Central memory CD8-positive, alpha-beta T cell (primary cell): ENCODE measurements around the gene GAMT.

Experiments used
- ATAC-seq: fragments of 150-1000 bp; cut with Tn5 transposase; replicated peaks from 2 replicates; pipeline ENCODE4 v1.10.0; 2022; ENCODE audit warnings: mild to moderate bottlenecking, moderate FRiP score, moderate number of reproducible peaks; ENCODE audit not compliant: poor library complexity, severe bottlenecking; ENCODE audit errors: extremely low read depth
- DNase-seq, 2 donors: peaks; one replicate each; pipeline ENCODE4 v3.0.0; 2021; ENCODE audit warnings: low spot score in 2 of 2
- H3K27ac Mint-ChIP-seq: one replicate; pipeline ENCODE4 v1.8.0; 2022; ENCODE audit warnings: low read depth, mild to moderate bottlenecking, moderate library complexity, mixed read lengths
- H3K27me3 Mint-ChIP-seq: one replicate; pipeline ENCODE4 v1.8.0; 2022; ENCODE audit warnings: mixed read lengths
- H3K36me3 Mint-ChIP-seq: one replicate; pipeline ENCODE4 v1.8.0; 2022; ENCODE audit warnings: mild to moderate bottlenecking, moderate library complexity, mixed read lengths; ENCODE audit not compliant: insufficient read depth
- H3K4me1 Mint-ChIP-seq: one replicate; pipeline ENCODE4 v1.8.0; 2022; ENCODE audit warnings: mixed read lengths
- H3K4me3 Mint-ChIP-seq: one replicate; pipeline ENCODE4 v1.8.0; 2022; ENCODE audit warnings: mild to moderate bottlenecking, moderate library complexity, mixed read lengths
- H3K9me3 Mint-ChIP-seq: one replicate; pipeline ENCODE4 v1.8.0; 2022; ENCODE audit warnings: mixed read lengths

The GAMT gene

DNA sequence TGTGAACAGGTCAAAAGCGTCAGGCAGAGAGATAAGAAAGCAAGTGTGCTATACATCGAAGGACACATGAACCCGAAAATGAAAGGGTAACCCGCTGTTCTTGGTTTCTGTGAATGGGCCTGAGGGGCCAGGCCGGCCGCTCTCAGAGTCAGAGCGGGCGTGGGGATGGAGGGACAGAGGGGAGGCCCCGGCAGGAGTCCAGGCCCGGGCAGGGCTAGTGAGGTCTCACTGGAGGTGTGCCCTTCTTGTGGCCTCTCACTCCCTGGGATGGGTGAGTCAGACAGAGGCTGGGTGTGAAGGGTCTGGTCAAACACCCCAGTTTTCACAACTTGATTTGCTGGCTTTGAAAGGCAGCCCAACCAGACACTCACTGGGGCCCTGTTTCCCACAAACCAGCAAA, 35.0 kb downstream of the GAMT start:
- ATAC-seq = no peak
- H3K27me3 Mint-ChIP-seq = no peaks in the 10 kb centered on the region
- H3K4me3 Mint-ChIP-seq = no peak overlapping the region
- DNase-seq = no peak
- H3K27ac Mint-ChIP-seq = no peak overlapping the region
- no peaks in the 10 kb centered on the region for H3K4me1 Mint-ChIP-seq
- H3K9me3 Mint-ChIP-seq = no peaks in the 10 kb centered on the region
- H3K36me3 Mint-ChIP-seq = peaks cover 4% of the 10 kb centered on the region

DNA sequence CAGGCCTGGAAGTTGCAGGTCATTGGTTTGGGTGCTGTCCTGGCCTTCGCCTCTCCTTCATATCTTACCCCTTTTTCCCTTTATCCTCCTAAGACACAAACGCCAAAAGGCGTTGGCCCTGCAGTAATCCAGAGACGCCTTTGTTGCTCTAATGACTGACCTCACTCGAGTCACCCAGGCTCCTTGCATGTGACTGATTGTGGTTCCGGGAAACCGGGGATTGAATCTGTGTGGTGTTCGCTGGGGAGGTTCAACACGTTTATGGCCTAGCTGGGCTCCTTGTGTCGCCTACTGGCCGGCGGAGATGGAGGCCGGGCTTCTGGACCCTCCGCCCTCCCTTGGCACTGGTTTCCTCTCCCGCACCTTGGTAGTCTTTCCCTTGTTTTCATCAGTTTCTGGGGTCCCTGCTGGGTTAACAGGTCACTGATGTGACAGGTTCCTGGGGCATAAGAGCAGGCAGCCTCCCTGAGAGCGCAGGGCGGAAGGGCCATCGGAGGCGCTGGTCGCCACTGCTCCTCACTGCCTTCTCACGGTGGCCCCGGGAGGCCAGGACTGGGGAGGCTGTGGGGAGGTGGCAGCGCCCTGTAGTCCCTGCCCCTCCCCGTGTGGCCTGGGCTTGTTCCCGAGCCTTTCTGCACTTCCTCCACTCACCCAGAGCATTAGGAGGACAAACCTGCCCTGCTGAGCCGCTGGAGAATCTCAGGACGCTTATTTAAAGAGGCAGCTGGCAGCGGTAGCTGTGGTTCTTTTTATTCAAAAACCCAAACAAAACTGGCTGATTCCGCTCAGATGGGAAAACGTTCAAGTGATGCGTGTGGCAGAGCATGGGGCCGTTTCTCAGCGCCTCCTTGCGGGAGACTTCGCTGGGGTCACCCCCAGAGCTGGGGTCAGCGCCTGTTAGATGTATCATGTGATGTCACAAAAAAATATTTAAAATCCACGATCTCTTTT, 35.7 kb downstream of the GAMT start:
- no peaks in the 10 kb centered on the region for H3K27me3 Mint-ChIP-seq
- H3K9me3 Mint-ChIP-seq = no peaks in the 10 kb centered on the region
- no peak for ATAC-seq
- H3K36me3 Mint-ChIP-seq = peaks cover 3% of the 10 kb centered on the region
- no peaks in the 10 kb centered on the region for H3K4me1 Mint-ChIP-seq
- H3K27ac Mint-ChIP-seq = no peak overlapping the region
- H3K4me3 Mint-ChIP-seq = no peak overlapping the region
- DNase-seq = no peak

GRCh38 chr19:1364070-1364704, 37.2 kb downstream of the GAMT start:
- Mint-ChIP-seq H3K4me3 (peak overlapping the region; percentile 40), H3K9me3 (no peaks in the 10 kb centered on the region), H3K27ac (peak overlapping the region; percentile 78), H3K27me3 (no peaks in the 10 kb centered on the region), H3K36me3 (peaks cover 6% of the 10 kb centered on the region), H3K4me1 (no peaks in the 10 kb centered on the region)
- ATAC-seq (peak; percentile 36), DNase-seq (no peak)

DNA sequence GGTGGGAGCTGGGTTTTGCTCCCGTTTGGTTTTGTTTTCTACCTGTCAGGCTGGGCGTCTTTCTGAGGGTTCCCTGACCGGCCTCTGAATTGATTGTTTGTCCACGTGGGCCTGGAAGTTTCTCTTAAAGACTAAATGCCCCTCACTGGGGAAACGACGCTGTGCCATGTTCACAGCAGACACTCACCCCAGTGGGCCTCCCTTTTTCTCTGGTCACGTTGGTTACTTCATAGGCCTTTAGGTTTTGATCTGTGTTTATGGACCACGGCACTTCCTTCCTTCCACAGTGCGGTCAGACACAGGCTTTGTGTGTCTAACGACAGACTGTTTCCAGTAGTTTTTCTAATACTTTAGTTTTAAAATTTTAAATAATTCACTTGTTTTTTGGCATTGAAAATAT, 37.7 kb downstream of the GAMT start:
- H3K27ac Mint-ChIP-seq = peak overlapping the region; percentile 78
- no peaks in the 10 kb centered on the region for H3K9me3 Mint-ChIP-seq
- no peaks in the 10 kb centered on the region for H3K4me1 Mint-ChIP-seq
- ATAC-seq (peak; percentile 77), DNase-seq (no peak)
- no peaks in the 10 kb centered on the region for H3K27me3 Mint-ChIP-seq
- H3K36me3 Mint-ChIP-seq = peaks cover 8% of the 10 kb centered on the region
- peak overlapping the region; percentile 34 for H3K4me3 Mint-ChIP-seq

GRCh38 chr19:1362387-1363257, 38.7 kb downstream of the GAMT start:
- no peak overlapping the region for H3K4me3 Mint-ChIP-seq
- H3K27me3 Mint-ChIP-seq = no peaks in the 10 kb centered on the region
- DNase-seq (no peak), ATAC-seq (no peak)
- H3K4me1 Mint-ChIP-seq = no peaks in the 10 kb centered on the region
- peaks cover 9% of the 10 kb centered on the region for H3K36me3 Mint-ChIP-seq
- H3K27ac Mint-ChIP-seq = no peak overlapping the region
- H3K9me3 Mint-ChIP-seq = no peaks in the 10 kb centered on the region

GRCh38 chr19:1361601-1362386, 39.5 kb downstream of the GAMT start:
- H3K9me3 Mint-ChIP-seq = no peaks in the 10 kb centered on the region

DNA sequence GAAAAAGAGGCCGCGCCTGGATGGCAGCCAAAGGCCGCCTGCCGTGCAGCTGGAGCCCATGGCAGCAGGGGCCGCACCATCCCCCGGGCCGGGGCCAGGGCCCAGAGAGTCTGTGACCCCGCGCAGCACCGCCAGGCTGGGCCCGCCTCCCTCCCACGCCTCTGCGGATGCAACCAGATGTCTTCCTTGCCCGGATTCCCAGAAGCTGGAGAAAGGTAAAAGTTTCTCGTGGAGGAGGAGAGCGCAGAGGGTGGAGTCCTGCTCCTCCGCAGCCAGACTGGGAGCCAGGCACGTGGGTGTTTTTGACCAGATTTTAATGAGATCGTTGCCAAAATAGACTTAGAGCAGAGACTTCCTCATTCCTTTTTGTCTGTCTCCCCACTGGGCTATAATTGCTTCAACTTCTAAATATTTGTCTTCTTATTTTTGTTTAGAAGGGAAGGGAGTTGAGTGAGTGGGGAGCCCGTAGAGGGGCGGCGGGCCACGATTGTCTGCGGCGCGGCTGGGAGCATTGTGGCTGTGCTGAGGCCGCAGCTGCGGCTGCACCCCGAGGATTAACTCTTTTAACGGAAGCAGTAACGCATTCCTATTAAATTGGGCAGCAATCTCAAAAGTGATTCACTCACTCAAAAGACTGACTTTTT, 40.4 kb downstream of the GAMT start:
- no peak overlapping the region for H3K27ac Mint-ChIP-seq
- DNase-seq (no peak), ATAC-seq (no peak)
- H3K9me3 Mint-ChIP-seq = no peaks in the 10 kb centered on the region
- no peaks in the 10 kb centered on the region for H3K27me3 Mint-ChIP-seq
- H3K4me3 Mint-ChIP-seq = no peak overlapping the region
- H3K4me1 Mint-ChIP-seq = peaks cover 1% of the 10 kb centered on the region
- H3K36me3 Mint-ChIP-seq = peaks cover 7% of the 10 kb centered on the region

More at GRCh38 chr19:1361601-1362386, 39.5 kb downstream of the GAMT start:
- no peak overlapping the region for H3K27ac Mint-ChIP-seq
- H3K36me3 Mint-ChIP-seq = peaks cover 7% of the 10 kb centered on the region
- H3K27me3 Mint-ChIP-seq = no peaks in the 10 kb centered on the region
- no peaks in the 10 kb centered on the region for H3K4me1 Mint-ChIP-seq
- DNase-seq = no peak
- ATAC-seq = no peak
- H3K4me3 Mint-ChIP-seq = no peak overlapping the region

DNA sequence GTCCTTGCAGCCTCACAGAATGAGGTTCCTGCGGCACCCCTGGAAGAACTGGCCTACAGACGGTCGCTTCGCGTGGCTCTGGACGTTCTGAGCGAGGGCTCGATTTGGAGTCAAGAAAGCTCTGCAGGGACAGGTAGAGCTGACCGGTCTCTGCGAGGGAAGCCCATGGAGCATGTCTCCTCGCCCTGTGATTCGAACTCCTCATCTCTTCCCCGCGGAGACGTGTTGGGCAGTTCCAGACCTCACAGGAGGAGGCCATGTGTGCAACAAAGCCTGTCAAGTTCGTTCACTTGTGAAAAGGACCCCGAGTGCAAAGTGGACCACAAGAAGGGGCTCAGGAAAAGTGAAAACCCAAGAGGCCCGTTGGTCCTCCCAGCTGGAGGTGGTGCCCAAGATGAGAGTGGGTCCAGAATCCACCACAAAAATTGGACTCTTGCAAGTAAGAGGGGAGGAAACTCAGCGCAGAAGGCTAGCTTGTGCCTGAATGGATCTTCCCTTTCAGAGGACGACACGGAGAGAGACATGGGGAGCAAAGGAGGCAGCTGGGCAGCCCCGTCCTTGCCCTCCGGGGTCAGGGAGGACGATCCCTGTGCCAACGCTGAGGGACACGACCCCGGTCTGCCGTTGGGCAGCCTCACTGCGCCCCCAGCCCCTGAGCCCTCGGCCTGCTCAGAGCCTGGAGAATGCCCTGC, 41.1 kb downstream of the GAMT start:
- no peaks in the 10 kb centered on the region for H3K9me3 Mint-ChIP-seq
- H3K27ac Mint-ChIP-seq = no peak overlapping the region
- no peak overlapping the region for H3K4me3 Mint-ChIP-seq
- H3K36me3 Mint-ChIP-seq = peaks cover 11% of the 10 kb centered on the region
- DNase-seq = no peak
- no peak for ATAC-seq
- no peaks in the 10 kb centered on the region for H3K27me3 Mint-ChIP-seq
- H3K4me1 Mint-ChIP-seq = peaks cover 8% of the 10 kb centered on the region

- peaks cover 18% of the 10 kb centered on the region for H3K36me3 Mint-ChIP-seq
- no peak overlapping the region for H3K27ac Mint-ChIP-seq
- no peaks in the 10 kb centered on the region for H3K27me3 Mint-ChIP-seq
- H3K9me3 Mint-ChIP-seq = no peaks in the 10 kb centered on the region
- peaks cover 9% of the 10 kb centered on the region for H3K4me1 Mint-ChIP-seq
- DNase-seq = no peak
- no peak for ATAC-seq
- H3K4me3 Mint-ChIP-seq = no peak overlapping the region
Observed at GRCh38 chr19:1357531-1358109, 43.7 kb downstream of the GAMT start.

GRCh38 chr19:1356508-1356865, 44.9 kb downstream of the GAMT start:
- Mint-ChIP-seq H3K27ac (no peak overlapping the region), H3K27me3 (no peaks in the 10 kb centered on the region), H3K4me3 (peak overlapping the region; percentile 92)

More at GRCh38 chr19:1356508-1356865, 44.9 kb downstream of the GAMT start:
- Mint-ChIP-seq H3K4me1 (peaks cover 9% of the 10 kb centered on the region), H3K9me3 (no peaks in the 10 kb centered on the region), H3K36me3 (peaks cover 18% of the 10 kb centered on the region)
- no peak for DNase-seq
- ATAC-seq = no peak
